Transverse colon (tissue), 4 donors: ENCODE measurements around the gene CIRBP.

ENCODE experiments used
- POLR2A ChIP-seq: fragments of 450-650 bp; IDR thresholded peaks from one replicate; pipeline ENCODE4 v1.6.1; 2016; ENCODE audit warnings: antibody characterized with exemption, mild to moderate bottlenecking, moderate library complexity
- POLR2AphosphoS5 ChIP-seq, 3 donors: sonication (generic); formaldehyde crosslinking; IDR thresholded peaks; one replicate each; pipeline ENCODE4 v1.6.1; 2016; ENCODE audit warnings: antibody characterized with exemption in 3 of 3
- TF ChIP-seq, protein P1 (sequence below), 5 experiments: fragments of 200-600 bp in 3 of 5; fragments of 450-650 bp in 2 of 5; sonication (generic) in 3 of 5; IDR thresholded peaks; 1 replicate in 2 of 5; 2 replicates in 3 of 5; pipeline ENCODE4 v1.5.1; 2016 to 2017; ENCODE audit warnings: antibody characterized with exemption in 5 of 5, inconsistent platforms in 3 of 5, mild to moderate bottlenecking in 2 of 5, moderate library complexity in 1 of 5

- TF ChIP-seq, protein P1, sequence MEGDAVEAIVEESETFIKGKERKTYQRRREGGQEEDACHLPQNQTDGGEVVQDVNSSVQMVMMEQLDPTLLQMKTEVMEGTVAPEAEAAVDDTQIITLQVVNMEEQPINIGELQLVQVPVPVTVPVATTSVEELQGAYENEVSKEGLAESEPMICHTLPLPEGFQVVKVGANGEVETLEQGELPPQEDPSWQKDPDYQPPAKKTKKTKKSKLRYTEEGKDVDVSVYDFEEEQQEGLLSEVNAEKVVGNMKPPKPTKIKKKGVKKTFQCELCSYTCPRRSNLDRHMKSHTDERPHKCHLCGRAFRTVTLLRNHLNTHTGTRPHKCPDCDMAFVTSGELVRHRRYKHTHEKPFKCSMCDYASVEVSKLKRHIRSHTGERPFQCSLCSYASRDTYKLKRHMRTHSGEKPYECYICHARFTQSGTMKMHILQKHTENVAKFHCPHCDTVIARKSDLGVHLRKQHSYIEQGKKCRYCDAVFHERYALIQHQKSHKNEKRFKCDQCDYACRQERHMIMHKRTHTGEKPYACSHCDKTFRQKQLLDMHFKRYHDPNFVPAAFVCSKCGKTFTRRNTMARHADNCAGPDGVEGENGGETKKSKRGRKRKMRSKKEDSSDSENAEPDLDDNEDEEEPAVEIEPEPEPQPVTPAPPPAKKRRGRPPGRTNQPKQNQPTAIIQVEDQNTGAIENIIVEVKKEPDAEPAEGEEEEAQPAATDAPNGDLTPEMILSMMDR (IDR thresholded peaks at IDR 0.05): no peak
- TF ChIP-seq POLR2AphosphoS5 (IDR thresholded peaks at IDR 0.05): no peak
- no peak for TF ChIP-seq POLR2A
These were observed 53.3 kb downstream of the CIRBP start for GRCh38 chr19:1322198-1322981.
